K562 (cell line): ENCODE data around the gene ENG. TPM values are rescaled to one million over a fixed set of nuclear protein-coding genes. Genes with fewer than 3 reads are reported as not detected.

Experiments used
- ASH1L ChIP-seq: fragments of 450-650 bp; IDR thresholded peaks from 2 replicates; pipeline ENCODE4 v1.6.1; 2018; ENCODE audit warnings: borderline replicate concordance, mild to moderate bottlenecking, low read depth; ENCODE audit not compliant: partially characterized antibody
- CLOCK ChIP-seq: fragments of 250-450 bp; sonication (Bioruptor Pico); IDR thresholded peaks from 2 replicates; pipeline ENCODE4 v1.4.0; 2020; ENCODE audit warnings: mild to moderate bottlenecking, moderate library complexity, borderline replicate concordance
- DDX20 ChIP-seq: fragments of 450-650 bp; IDR thresholded peaks from 2 replicates; pipeline ENCODE4 v1.6.1; 2016; ENCODE audit warnings: missing genetic modification characterization, low read depth, mild to moderate bottlenecking, missing compliant biosample characterization, moderate library complexity
- HDAC2 ChIP-seq: fragments of 450-650 bp; IDR thresholded peaks from 2 replicates; pipeline ENCODE4 v1.6.1; 2016; ENCODE audit warnings: mild to moderate bottlenecking
- HMG20A ChIP-seq: fragments of 450-650 bp; formaldehyde crosslinking; conservative IDR thresholded peaks from 2 replicates; pipeline ENCODE4 v1.4.0; 2020; ENCODE audit warnings: mild to moderate bottlenecking, mixed read lengths
- KLF6 ChIP-seq: fragments of 250-450 bp; sonication (Bioruptor Pico); IDR thresholded peaks from 2 replicates; pipeline ENCODE4 v1.4.0; 2020; ENCODE audit warnings: mild to moderate bottlenecking, moderate library complexity, borderline replicate concordance
- MBD2 ChIP-seq: sonication (generic); IDR thresholded peaks from 2 replicates; pipeline ENCODE4 v1.6.1; 2016; ENCODE audit warnings: low read depth, borderline replicate concordance
- MED1 ChIP-seq: sonication (generic); formaldehyde crosslinking; IDR thresholded peaks from 2 replicates; pipeline ENCODE4 v1.8.1; 2023; ENCODE audit warnings: missing genetic modification reagents, borderline replicate concordance
- NFATC3 ChIP-seq: fragments of 450-650 bp; IDR thresholded peaks from 2 replicates; pipeline ENCODE4 v1.6.1; 2017; ENCODE audit warnings: mild to moderate bottlenecking
- POLR3A ChIP-seq: IDR thresholded peaks from 2 replicates; pipeline ENCODE4 v1.6.1; 2011; ENCODE audit warnings: borderline replicate concordance, mild to moderate bottlenecking, moderate library complexity; ENCODE audit not compliant: insufficient read length, insufficient read depth; ENCODE audit errors: extremely low read depth
- TAF9B ChIP-seq: fragments of 450-650 bp; IDR thresholded peaks from 2 replicates; pipeline ENCODE4 v1.6.1; 2018; ENCODE audit warnings: mild to moderate bottlenecking; ENCODE audit not compliant: partially characterized antibody
- ZNF124 ChIP-seq: sonication (generic); formaldehyde crosslinking; IDR thresholded peaks from 2 replicates; pipeline ENCODE4 v1.8.1; 2022; ENCODE audit warnings: missing genetic modification reagents
- ZNF316 ChIP-seq: fragments of 450-650 bp; IDR thresholded peaks from 2 replicates; pipeline ENCODE4 v1.6.1; 2016
- ZSCAN29 ChIP-seq: fragments of 450-650 bp; IDR thresholded peaks from 2 replicates; pipeline ENCODE4 v1.6.1; 2017
- polyA plus RNA-seq, 8 experiments: library from polyadenylated mRNA; depleted of rRNA in 4 of 8; stranded (reverse) in 5 of 8; unstranded in 3 of 8; fragments of >200 nt; fragmentation: Nextera tagmentation in 2 of 8; fragmentation: Illumina TruSeq in 1 of 8; extraction: Ambion mirVana in 2 of 8; extraction: Trizol in 1 of 8; gene quantifications; 2 replicates each; pipeline versions ENCODE4 v1.2.1 to v1.2.3, GENCODE V29; 2011 to 2014; ENCODE audit warnings: inconsistent platforms in 1 of 8, missing spikeins in 1 of 8
- total RNA-seq, 7 experiments: library from RNA; depleted of rRNA in 6 of 7; stranded (reverse); fragments of >200 nt in 6 of 7; fragmentation: Illumina TruSeq in 2 of 7; extraction: Trizol in 2 of 7; gene quantifications; 2 replicates each; pipeline versions ENCODE4 v1.2.1 to v1.2.3, GENCODE V29; 2011 to 2021; ENCODE audit warnings: low replicate concordance in 1 of 7
- TF ChIP-seq, protein P1 (sequence below), 2 experiments: fragments of 450-650 bp; IDR thresholded peaks; 2 replicates each; pipeline ENCODE4 v1.6.1; 2016

ENG gene
- total and polyA plus RNA-seq, 9 of the 15 experiments (the other 6 are each of a cell fraction or from before 2014, with no cell fraction given), result 0.04 to 0.40 (median 0.14) TPM; not detected in 1

DNA sequence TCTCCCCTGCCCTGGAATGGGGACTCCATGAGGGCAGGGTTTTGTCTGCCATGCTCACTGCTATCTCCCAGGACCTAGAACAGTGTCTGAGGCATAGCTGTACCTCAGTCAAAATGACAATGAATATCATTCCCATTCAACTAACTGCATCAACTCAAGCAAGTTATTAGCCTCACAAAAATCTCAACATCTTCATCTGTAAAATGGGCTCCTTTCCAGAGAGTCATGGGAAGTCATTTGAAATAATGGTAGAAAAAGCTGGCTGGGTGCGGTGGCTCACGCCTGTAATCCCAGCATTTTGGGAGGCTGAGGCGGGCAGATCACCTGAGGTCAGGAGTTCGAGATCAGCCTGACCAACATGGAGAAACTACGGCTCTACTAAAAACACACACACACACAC lies 85.4 kb downstream of the ENG start (continued):
- TF ChIP-seq, protein P1, sequence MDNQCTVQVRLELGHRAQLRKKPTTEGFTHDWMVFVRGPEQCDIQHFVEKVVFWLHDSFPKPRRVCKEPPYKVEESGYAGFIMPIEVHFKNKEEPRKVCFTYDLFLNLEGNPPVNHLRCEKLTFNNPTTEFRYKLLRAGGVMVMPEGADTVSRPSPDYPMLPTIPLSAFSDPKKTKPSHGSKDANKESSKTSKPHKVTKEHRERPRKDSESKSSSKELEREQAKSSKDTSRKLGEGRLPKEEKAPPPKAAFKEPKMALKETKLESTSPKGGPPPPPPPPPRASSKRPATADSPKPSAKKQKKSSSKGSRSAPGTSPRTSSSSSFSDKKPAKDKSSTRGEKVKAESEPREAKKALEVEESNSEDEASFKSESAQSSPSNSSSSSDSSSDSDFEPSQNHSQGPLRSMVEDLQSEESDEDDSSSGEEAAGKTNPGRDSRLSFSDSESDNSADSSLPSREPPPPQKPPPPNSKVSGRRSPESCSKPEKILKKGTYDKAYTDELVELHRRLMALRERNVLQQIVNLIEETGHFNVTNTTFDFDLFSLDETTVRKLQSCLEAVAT (IDR thresholded peaks at IDR 0.05), result no peak
- TF ChIP-seq MBD2 (no peak), KLF6 (no peak), HDAC2 (peak; percentile 79; the same call in 1 of the 2 replicates), ZSCAN29 (no peak), HMG20A (CRISPR knock-in tag) (no peak), TAF9B (no peak), ZNF124 (no peak), ASH1L (no peak), NFATC3 (no peak), CLOCK (CRISPR knock-in tag) (no peak), MED1 (CRISPR knock-in tag) (no peak), POLR3A (no peak), DDX20 (tag) (no peak), ZNF316 (0 out of 2 replicates have a peak, but pooled peaks have one; percentile 36)
- TF ChIP-seq, all 486 proteins: peak for 12
